ENCODE measurements around the gene ADAMTS17. TPM values are rescaled to one million over a fixed set of nuclear protein-coding genes. Genes with fewer than 3 reads are reported as not detected.

Gene ADAMTS17
- total and polyA plus RNA-seq, 8 donors = 0.31 to 14.3 (median 6.3) TPM

DNA sequence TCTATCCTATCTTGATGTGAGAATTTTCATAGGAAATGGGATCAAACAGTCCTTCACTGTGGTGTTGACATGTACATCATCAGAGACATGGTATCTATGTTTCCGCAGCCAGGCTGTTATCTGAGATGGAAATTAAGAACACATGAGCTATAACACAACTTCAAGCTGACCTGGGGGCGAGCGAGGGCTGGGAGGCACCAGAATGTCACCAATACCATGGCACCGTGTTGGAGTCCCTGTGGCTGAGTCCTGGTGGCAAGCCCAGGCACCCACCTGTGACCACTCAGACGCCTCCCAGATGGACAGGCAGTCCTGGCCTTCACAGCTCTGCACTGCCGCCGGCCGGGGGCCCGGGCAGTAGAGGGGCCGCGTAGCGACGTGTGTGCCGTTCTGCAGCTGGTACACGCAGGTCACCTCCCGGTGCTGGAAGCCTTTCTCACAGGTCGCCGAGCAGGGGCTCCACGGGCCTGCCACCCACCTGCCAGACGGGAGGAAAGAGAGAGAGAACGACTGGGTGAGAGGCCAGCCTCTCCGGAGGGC is 344.6 kb downstream of the ADAMTS17 start:
- 87 to 94% (median 92%) methylated on average over 20 to 22 of the region's 22 CpGs for WGBS, 5 donors
- no peak overlapping the region for H3K4me3 ChIP-seq
- no peaks in the 10 kb centered on the region for H3K4me1 ChIP-seq
- peaks cover 0 to 15% (median 4%) of the 10 kb centered on the region in 4 donors for H3K36me3 ChIP-seq
- no peak overlapping the region for H3K27ac ChIP-seq
- DNase-seq = peak in 1 of 2 donors; percentile 22
- H3K9me3 ChIP-seq = no peaks in the 10 kb centered on the region
- intact Hi-C loops (cut with DNase I; ENCODE audit: low total_unique reads) = no loop called here
- TF ChIP-seq, protein P1, sequence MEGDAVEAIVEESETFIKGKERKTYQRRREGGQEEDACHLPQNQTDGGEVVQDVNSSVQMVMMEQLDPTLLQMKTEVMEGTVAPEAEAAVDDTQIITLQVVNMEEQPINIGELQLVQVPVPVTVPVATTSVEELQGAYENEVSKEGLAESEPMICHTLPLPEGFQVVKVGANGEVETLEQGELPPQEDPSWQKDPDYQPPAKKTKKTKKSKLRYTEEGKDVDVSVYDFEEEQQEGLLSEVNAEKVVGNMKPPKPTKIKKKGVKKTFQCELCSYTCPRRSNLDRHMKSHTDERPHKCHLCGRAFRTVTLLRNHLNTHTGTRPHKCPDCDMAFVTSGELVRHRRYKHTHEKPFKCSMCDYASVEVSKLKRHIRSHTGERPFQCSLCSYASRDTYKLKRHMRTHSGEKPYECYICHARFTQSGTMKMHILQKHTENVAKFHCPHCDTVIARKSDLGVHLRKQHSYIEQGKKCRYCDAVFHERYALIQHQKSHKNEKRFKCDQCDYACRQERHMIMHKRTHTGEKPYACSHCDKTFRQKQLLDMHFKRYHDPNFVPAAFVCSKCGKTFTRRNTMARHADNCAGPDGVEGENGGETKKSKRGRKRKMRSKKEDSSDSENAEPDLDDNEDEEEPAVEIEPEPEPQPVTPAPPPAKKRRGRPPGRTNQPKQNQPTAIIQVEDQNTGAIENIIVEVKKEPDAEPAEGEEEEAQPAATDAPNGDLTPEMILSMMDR (IDR thresholded peaks at IDR 0.05) = no peak
- TF ChIP-seq POLR2A (IDR thresholded peaks at IDR 0.05) (no peak), EP300 (IDR thresholded peaks at IDR 0.05) (no peak), POLR2AphosphoS5 (IDR thresholded peaks at IDR 0.05) (no peak)
- H3K27me3 ChIP-seq = no peaks in the 10 kb centered on the region

DNA sequence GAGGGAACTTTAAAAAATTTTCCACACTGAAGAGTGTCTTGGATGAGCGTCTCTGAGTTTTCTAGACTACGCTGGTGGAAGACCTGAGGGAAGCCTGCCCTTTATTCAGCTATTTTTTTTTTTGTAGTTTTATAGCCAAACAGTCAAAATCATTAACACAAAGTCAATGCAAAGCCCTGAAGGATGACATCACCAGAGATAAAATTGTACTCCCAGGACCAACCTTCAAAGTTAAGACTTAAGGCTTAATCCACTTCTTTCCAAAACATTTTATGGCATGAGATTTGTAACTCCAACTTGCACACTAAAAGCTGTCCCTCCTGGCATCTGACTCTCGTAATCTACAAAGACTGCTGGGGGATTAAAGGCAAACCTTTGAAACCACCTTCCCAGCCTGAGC is 345.1 kb downstream of the ADAMTS17 start:
- TF ChIP-seq POLR2AphosphoS5 (IDR thresholded peaks at IDR 0.05) (no peak), POLR2A (IDR thresholded peaks at IDR 0.05) (no peak)
- peaks cover 0 to 19% (median 4%) of the 10 kb centered on the region in 4 donors for H3K36me3 ChIP-seq
- no peak overlapping the region for H3K4me3 ChIP-seq
- DNase-seq = no peak
- H3K4me1 ChIP-seq = no peaks in the 10 kb centered on the region
- 90 to 95% (median 93%) methylated on average over 3 of the region's 3 CpGs for WGBS, 5 donors
- intact Hi-C loops (cut with DNase I; ENCODE audit: low total_unique reads) = no loop called here
- no peak overlapping the region for H3K27ac ChIP-seq
- no peaks in the 10 kb centered on the region for H3K27me3 ChIP-seq
- no peaks in the 10 kb centered on the region for H3K9me3 ChIP-seq

DNA sequence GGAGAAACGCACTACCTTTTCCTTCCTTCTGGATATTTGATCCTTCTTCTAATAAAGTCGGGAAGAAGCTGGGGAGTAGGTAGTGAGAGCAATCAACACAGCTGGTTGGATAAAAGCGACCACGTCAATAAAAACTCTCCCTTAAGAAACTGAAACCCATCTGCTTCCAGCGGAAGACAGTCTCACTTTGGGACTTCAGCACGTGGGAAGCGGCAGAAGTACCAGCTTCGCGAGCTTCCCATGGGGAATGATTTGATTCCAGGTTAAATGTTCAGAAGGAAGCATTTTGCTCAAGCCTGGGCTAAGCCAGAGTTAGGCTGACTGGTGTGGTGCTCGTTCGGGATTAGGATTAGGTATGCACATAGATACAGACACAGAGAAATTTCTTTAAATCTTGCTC is 346.2 kb downstream of the ADAMTS17 start:
- TF ChIP-seq POLR2A (IDR thresholded peaks at IDR 0.05) (no peak), EP300 (IDR thresholded peaks at IDR 0.05) (no peak), POLR2AphosphoS5 (IDR thresholded peaks at IDR 0.05) (no peak)
- TF ChIP-seq, protein P1 (IDR thresholded peaks at IDR 0.05) = no peak
- H3K36me3 ChIP-seq = peaks cover 0 to 19% (median 4%) of the 10 kb centered on the region in 4 donors
- no peak overlapping the region for H3K27ac ChIP-seq
- H3K4me3 ChIP-seq = no peak overlapping the region
- no peaks in the 10 kb centered on the region for H3K9me3 ChIP-seq
- no peaks in the 10 kb centered on the region for H3K4me1 ChIP-seq
- no peaks in the 10 kb centered on the region for H3K27me3 ChIP-seq
- DNase-seq = no peak
- intact Hi-C loops (cut with DNase I; ENCODE audit: low total_unique reads) = no loop called here
- WGBS, 5 donors = 71 to 81% (median 80%) methylated on average over 11 of the region's 11 CpGs

DNA sequence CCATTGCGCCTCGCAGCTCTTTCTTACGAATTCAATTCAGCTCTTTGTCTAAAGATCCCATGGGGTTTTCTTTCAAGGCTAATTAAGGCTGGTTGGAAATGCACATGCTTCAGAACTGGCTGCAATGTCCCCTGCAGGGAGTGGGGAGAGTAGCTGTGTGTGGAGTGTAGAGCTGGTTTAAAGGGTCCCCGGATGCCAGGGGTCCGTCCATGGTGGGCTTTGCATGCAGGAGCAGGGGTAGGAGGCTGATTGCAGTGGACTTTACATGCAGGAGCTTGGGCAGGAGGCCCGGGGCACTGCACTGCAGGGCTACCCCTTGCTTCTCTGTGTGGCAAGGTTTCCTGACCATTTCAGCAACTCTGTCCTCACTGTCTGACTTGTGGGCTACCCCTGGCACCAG is 346.9 kb downstream of the ADAMTS17 start:
- Histone ChIP-seq H3K4me3 (no peak overlapping the region), H3K27ac (no peak overlapping the region), H3K27me3 (no peaks in the 10 kb centered on the region), H3K36me3 (peaks cover 0 to 19% (median 4%) of the 10 kb centered on the region in 4 donors), H3K4me1 (no peaks in the 10 kb centered on the region), H3K9me3 (no peaks in the 10 kb centered on the region)
- intact Hi-C loops (cut with DNase I; ENCODE audit: low total_unique reads) = no loop called here
- TF ChIP-seq POLR2A (IDR thresholded peaks at IDR 0.05) (no peak), EP300 (IDR thresholded peaks at IDR 0.05) (no peak), POLR2AphosphoS5 (IDR thresholded peaks at IDR 0.05) (no peak)
- TF ChIP-seq, protein P1 (IDR thresholded peaks at IDR 0.05) = no peak
- no peak for DNase-seq
- WGBS, 5 donors = 73 to 77% (median 74%) methylated on average over 6 of the region's 6 CpGs

DNA sequence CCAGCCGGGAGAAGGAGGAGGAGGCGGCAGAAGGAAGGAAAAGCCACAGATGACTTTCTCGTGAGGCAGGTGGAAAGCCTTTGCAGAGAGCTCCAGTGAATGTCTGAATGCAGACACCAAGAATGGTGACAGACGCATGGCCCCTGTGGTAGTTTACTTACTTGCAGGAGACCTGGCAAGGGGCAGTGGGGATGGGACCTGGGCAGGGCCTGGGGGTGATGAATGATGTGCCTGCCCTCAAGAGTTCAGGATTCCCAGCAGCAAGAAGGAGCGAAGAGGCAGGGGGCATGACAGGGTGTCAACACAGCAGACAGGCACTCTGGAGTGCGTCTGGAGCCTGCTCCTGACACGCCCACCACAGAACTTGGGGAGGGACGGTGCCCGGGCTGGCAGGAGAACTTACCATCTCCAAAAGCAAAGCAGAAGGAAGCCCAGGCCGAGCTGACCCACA is 348.1 kb downstream of the ADAMTS17 start:
- Histone ChIP-seq H3K4me1 (no peaks in the 10 kb centered on the region), H3K4me3 (no peak overlapping the region), H3K27ac (no peak overlapping the region), H3K36me3 (peaks cover 0 to 27% (median 4%) of the 10 kb centered on the region in 4 donors), H3K9me3 (peaks cover 0 to 4% (median 0%) of the 10 kb centered on the region in 4 donors), H3K27me3 (no peaks in the 10 kb centered on the region)
- peak in 1 of 2 donors; percentile 20 for DNase-seq
- TF ChIP-seq POLR2AphosphoS5 (IDR thresholded peaks at IDR 0.05) (no peak), EP300 (IDR thresholded peaks at IDR 0.05) (no peak), POLR2A (IDR thresholded peaks at IDR 0.05) (no peak)
- TF ChIP-seq, protein P1 (IDR thresholded peaks at IDR 0.05) = no peak
- WGBS, 5 donors = 78 to 87% (median 83%) methylated on average over 10 of the region's 10 CpGs
- intact Hi-C loops (cut with DNase I; ENCODE audit: low total_unique reads) = no loop called here
